SK-N-SH (cell line): ENCODE measurements around the gene ITFG2. TPM values are rescaled to one million over a fixed set of nuclear protein-coding genes. Genes with fewer than 3 reads are reported as not detected.
"Not testable (repeated sequence)": the region's sequence is repeated elsewhere in the genome, so short reads cannot be mapped to it uniquely, and the experiment has no call there.

Source experiments
- CTCF ChIA-PET: fragments of 300-600, 350-600 bp; formaldehyde crosslinking; extraction: SDS; loops from one replicate; lab custom pipeline; 2021; lab: Yijun Ruan, JAX
- POLR2A ChIA-PET: fragments of 350-600 bp; sonication (Branson Sonifier 250); formaldehyde crosslinking; extraction: SDS; loops from one replicate; lab custom pipeline; 2020; ENCODE audit warnings: antibody characterized with exemption, inconsistent platforms; lab: Yijun Ruan, JAX
- DNase-seq: peaks from one replicate; pipeline ENCODE4 v3.0.0; 2012
- H2AFZ ChIP-seq: fragments of 200-600 bp; sonication (generic); 2 replicates; pipeline ENCODE4 v1.8.1; 2016; ENCODE audit warnings: antibody characterized with exemption, mild to moderate bottlenecking, low read depth
- H3F3A ChIP-seq: fragments of 200-600 bp; sonication (generic); replicated peaks from 2 replicates; pipeline ENCODE3; 2016; ENCODE audit warnings: antibody characterized with exemption, mild to moderate bottlenecking; ENCODE audit not compliant: insufficient read depth
- H3K27ac ChIP-seq, 2 experiments: fragments of 200-500 bp in 1 of 2; fragments of 200-600 bp in 1 of 2; sonication (Bioruptor generic) in 1 of 2; sonication (generic), shearing (Covaris generic) in 1 of 2; 2 replicates each; pipeline versions ENCODE4 v1.5.1 to v1.6.1; 2014 to 2016; ENCODE audit warnings: low read depth in 2 of 2, inconsistent platforms in 1 of 2, low read length in 1 of 2, mild to moderate bottlenecking in 1 of 2, mixed read lengths in 1 of 2
- H3K27me3 ChIP-seq: fragments of 200-600 bp; sonication (generic), shearing (Covaris generic); 2 replicates; pipeline ENCODE4 v1.6.1; 2016; ENCODE audit warnings: mixed run types; ENCODE audit not compliant: insufficient read depth
- H3K36me3 ChIP-seq, 2 experiments: fragments of 200-500 bp in 1 of 2; fragments of 200-600 bp in 1 of 2; sonication (Bioruptor generic) in 1 of 2; sonication (generic) in 1 of 2; replicated peaks in 1 of 2; 2 replicates each; pipeline versions ENCODE3 to v1.5.1; 2014 to 2016; ENCODE audit warnings: low read length in 1 of 2, mild to moderate bottlenecking in 1 of 2; ENCODE audit not compliant: insufficient read depth in 2 of 2, control insufficient read depth in 1 of 2
- H3K4me1 ChIP-seq, 2 experiments: fragments of 200-500 bp in 1 of 2; fragments of 200-600 bp in 1 of 2; sonication (Bioruptor generic) in 1 of 2; sonication (generic), shearing (Covaris generic) in 1 of 2; 2 replicates each; pipeline versions ENCODE4 v1.5.1 to v1.6.1; 2014 to 2016; ENCODE audit warnings: low read depth in 1 of 2, low read length in 1 of 2, mixed run types in 1 of 2; ENCODE audit not compliant: insufficient read depth in 2 of 2, control insufficient read depth in 1 of 2
- H3K4me2 ChIP-seq: fragments of 200-600 bp; sonication (generic), shearing (Covaris generic); 2 replicates; pipeline ENCODE4 v1.6.1; 2017; ENCODE audit warnings: mixed run types
- H3K4me3 ChIP-seq, 2 experiments: fragments of 200-500 bp in 1 of 2; fragments of 200-600 bp in 1 of 2; sonication (Bioruptor generic) in 1 of 2; sonication (generic), shearing (Covaris generic) in 1 of 2; 2 replicates each; pipeline versions ENCODE4 v1.5.1 to v1.8.1; 2014 to 2016; ENCODE audit warnings: low read depth in 2 of 2, inconsistent platforms in 1 of 2, low read length in 1 of 2, mild to moderate bottlenecking in 1 of 2, mixed read lengths in 1 of 2, moderate library complexity in 1 of 2
- H3K79me2 ChIP-seq: fragments of 200-600 bp; sonication (generic); 2 replicates; pipeline ENCODE4 v1.8.1; 2017; ENCODE audit warnings: mild to moderate bottlenecking; ENCODE audit not compliant: insufficient read depth
- H3K9ac ChIP-seq: fragments of 200-600 bp; sonication (generic); 2 replicates; pipeline ENCODE4 v1.6.1; 2017; ENCODE audit warnings: mixed run types
- H3K9me2 ChIP-seq: fragments of 200-600 bp; sonication (generic); 2 replicates; pipeline ENCODE4 v1.6.1; 2017; ENCODE audit warnings: mixed run types
- H3K9me3 ChIP-seq: fragments of 200-600 bp; sonication (generic); 2 replicates; pipeline ENCODE4 v1.6.1; 2017; ENCODE audit warnings: mixed run types, mild to moderate bottlenecking, moderate library complexity
- H4K20me1 ChIP-seq: fragments of 200-600 bp; sonication (generic); 2 replicates; pipeline ENCODE4 v1.6.1; 2017; ENCODE audit warnings: mild to moderate bottlenecking, mixed run types; ENCODE audit not compliant: insufficient read depth
- EP300 ChIP-seq, 2 experiments: IDR thresholded peaks; 2 replicates each; pipeline versions ENCODE4 v1.4.0 to v1.6.1; 2012; ENCODE audit warnings: borderline replicate concordance in 1 of 2, low read depth in 1 of 2, low read length in 1 of 2
- FOSL2 ChIP-seq: IDR thresholded peaks from 2 replicates; pipeline ENCODE4 v1.4.0; 2012; ENCODE audit warnings: low read depth, mild to moderate bottlenecking, moderate library complexity, borderline replicate concordance
- FOXJ3 ChIP-seq: sonication (generic); formaldehyde crosslinking; IDR thresholded peaks from 2 replicates; pipeline ENCODE4 v1.5.1; 2020; ENCODE audit warnings: mild to moderate bottlenecking, missing genetic modification reagents
- GABPA ChIP-seq: IDR thresholded peaks from 2 replicates; pipeline ENCODE4 v1.4.0; 2012; ENCODE audit warnings: low read depth, mild to moderate bottlenecking
- GATA2 ChIP-seq: sonication (generic); formaldehyde crosslinking; IDR thresholded peaks from 2 replicates; pipeline ENCODE4 v1.5.0; 2020; ENCODE audit warnings: mild to moderate bottlenecking, missing genetic modification reagents
- MXI1 ChIP-seq: IDR thresholded peaks from 2 replicates; pipeline ENCODE4 v1.6.1; 2012; ENCODE audit warnings: mild to moderate bottlenecking, low read depth, low read length, improper control_type of control experiment
- NFIC ChIP-seq: IDR thresholded peaks from 2 replicates; pipeline ENCODE4 v1.4.0; 2012; ENCODE audit warnings: borderline replicate concordance
- NRF1 ChIP-seq: IDR thresholded peaks from 2 replicates; pipeline ENCODE4 v1.6.1; 2012; ENCODE audit warnings: low read depth, mild to moderate bottlenecking, low read length
- RAD21 ChIP-seq: IDR thresholded peaks from 2 replicates; pipeline ENCODE4 v1.6.1; 2012; ENCODE audit warnings: mild to moderate bottlenecking, low read length
- REST ChIP-seq: IDR thresholded peaks from 2 replicates; pipeline ENCODE4 v1.6.1; 2012; ENCODE audit warnings: mild to moderate bottlenecking, low read depth, low read length, moderate library complexity
- RFX5 ChIP-seq: IDR thresholded peaks from 2 replicates; pipeline ENCODE4 v1.6.1; 2012; ENCODE audit warnings: mild to moderate bottlenecking, improper control_type of control experiment, low read length
- RXRA ChIP-seq: IDR thresholded peaks from 2 replicates; pipeline ENCODE4 v1.4.0; 2012; ENCODE audit warnings: low read depth, mild to moderate bottlenecking, borderline replicate concordance
- SMC3 ChIP-seq: IDR thresholded peaks from 2 replicates; pipeline ENCODE4 v1.6.1; 2012; ENCODE audit warnings: low read depth, low read length, improper control_type of control experiment
- TCF12 ChIP-seq: IDR thresholded peaks from 2 replicates; pipeline ENCODE4 v1.4.0; 2012
- WGBS: methylation state at CpG from one replicate; pipeline ENCODE4 v1.1.6; 2017; ENCODE audit warnings: low lambda C conversion rate; 5-methylcytosine and 5-hydroxymethylcytosine counted together
- polyA plus RNA-seq, 3 experiments: library from polyadenylated mRNA; depleted of rRNA; stranded (reverse); fragments of >200 nt; gene quantifications; 2 replicates each; pipeline ENCODE4 v1.2.3, GENCODE V29; 2012
- TF ChIP-seq, protein P1 (sequence below): fragments of 150-350 bp; IDR thresholded peaks from 2 replicates; pipeline ENCODE4 v1.6.1; 2016; ENCODE audit warnings: mild to moderate bottlenecking, low read depth, low read length

ITFG2 gene
- polyA plus RNA-seq, 1 of the 3 experiments (the other 2 are of a cell fraction) = 27.2 TPM

- TF ChIP-seq MXI1 (no peak), RFX5 (no peak), GATA2 (CRISPR knock-in tag) (no peak), EP300 (IDR thresholded peaks at IDR 0.05; ENCODE audit: borderline replicate concordance in 1 of 2, low read depth in 1 of 2, low read length in 1 of 2) (no peak), GABPA (no peak), SMC3 (no peak), RXRA (no peak), REST (no peak), FOXJ3 (CRISPR knock-in tag) (no peak), NFIC (no peak), NRF1 (no peak), TCF12 (no peak), RAD21 (no peak), FOSL2 (no peak)
- TF ChIP-seq, protein P1, sequence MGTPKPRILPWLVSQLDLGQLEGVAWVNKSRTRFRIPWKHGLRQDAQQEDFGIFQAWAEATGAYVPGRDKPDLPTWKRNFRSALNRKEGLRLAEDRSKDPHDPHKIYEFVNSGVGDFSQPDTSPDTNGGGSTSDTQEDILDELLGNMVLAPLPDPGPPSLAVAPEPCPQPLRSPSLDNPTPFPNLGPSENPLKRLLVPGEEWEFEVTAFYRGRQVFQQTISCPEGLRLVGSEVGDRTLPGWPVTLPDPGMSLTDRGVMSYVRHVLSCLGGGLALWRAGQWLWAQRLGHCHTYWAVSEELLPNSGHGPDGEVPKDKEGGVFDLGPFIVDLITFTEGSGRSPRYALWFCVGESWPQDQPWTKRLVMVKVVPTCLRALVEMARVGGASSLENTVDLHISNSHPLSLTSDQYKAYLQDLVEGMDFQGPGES = no peak
- H3K4me3 ChIP-seq = no peak overlapping the region
- no peak for DNase-seq
- H3K4me1 ChIP-seq = no peaks in the 10 kb centered on the region
- CTCF ChIA-PET = interaction anchor here (0.9 to 2.8 kb wide), 5 partner anchors 10 to 80 kb away, joined by 3 to 15 read pairs (median 5); no protein-coding TSS in a partner anchor
- no peaks in the 10 kb centered on the region; the same call in 1 of the 2 replicates for H3K79me2 ChIP-seq
- no peaks in the 10 kb centered on the region for H4K20me1 ChIP-seq
- no peaks in the 10 kb centered on the region for H3K9me3 ChIP-seq
- H3K27me3 ChIP-seq = no peaks in the 10 kb centered on the region
- H3K4me2 ChIP-seq = no peak overlapping the region
- no peak overlapping the region for H3K9ac ChIP-seq
- H3F3A ChIP-seq = peaks cover 10% of the 10 kb centered on the region
- no peak overlapping the region for H2AFZ ChIP-seq
- H3K27ac ChIP-seq = no peak overlapping the region
- POLR2A ChIA-PET = interaction anchor here (0.6 to 1.2 kb wide), 2 partner anchors 12 to 21 kb away, joined by 3 read pairs; partner anchors contain the start of genes FOXM1 and RHNO1
- H3K9me2 ChIP-seq = no peaks in the 10 kb centered on the region
- H3K36me3 ChIP-seq = peaks cover 18 to 26% of the 10 kb centered on the region in 2 experiments
- 100% methylated on average over 7 of the region's 9 CpGs for WGBS
Measured at GRCh38 chr12:2864198-2864597, 51.7 kb downstream of the ITFG2 start.

DNA sequence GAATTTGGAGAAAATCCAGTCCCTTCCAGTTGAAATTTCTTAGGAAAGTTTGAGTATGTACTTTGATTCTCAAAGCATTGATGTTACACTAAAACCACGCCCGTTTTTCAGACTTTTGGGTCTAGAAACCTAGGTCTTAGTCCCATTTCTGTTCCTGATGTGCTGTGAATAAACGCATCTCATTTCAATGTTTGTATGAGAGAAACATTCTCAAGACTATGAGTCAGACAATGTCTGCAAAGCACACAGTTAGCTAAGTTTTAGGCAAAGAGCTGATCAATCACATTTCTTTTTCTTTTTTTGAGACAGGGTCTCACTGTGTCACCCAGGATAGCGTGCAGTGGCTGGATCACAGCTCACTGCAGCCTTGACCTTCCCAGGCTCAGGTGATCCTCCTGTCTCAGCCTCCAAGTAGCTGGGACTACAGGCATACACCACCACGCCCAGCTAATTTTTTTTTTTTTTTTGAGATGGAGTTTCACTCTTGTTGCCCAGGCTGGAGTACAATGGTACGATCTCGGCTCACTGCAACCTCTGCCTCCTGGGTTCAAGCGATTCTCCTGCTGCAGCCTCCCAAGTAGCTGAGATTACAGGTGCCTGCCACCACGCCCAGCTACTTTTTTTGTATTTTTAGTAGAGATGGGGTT is 56.6 kb downstream of the ITFG2 start:
- H3K4me2 ChIP-seq, H2AFZ ChIP-seq, H3K9ac ChIP-seq, POLR2A ChIA-PET, H3K27me3 ChIP-seq, H3K9me3 ChIP-seq, H3K4me3 ChIP-seq, DNase-seq, H3F3A ChIP-seq, H3K9me2 ChIP-seq, H3K4me1 ChIP-seq, H4K20me1 ChIP-seq: not testable (repeated sequence)
- Histone ChIP-seq H3K27ac (peak overlapping the region in 1 of 2 experiments; percentile 7; a peak in 1 of 4 replicates), H3K79me2 (peaks cover 45% of the 10 kb centered on the region), H3K36me3 (peaks cover 18 to 26% of the 10 kb centered on the region in 2 experiments)
- WGBS = 93% methylated on average over 9 of the region's 9 CpGs
- CTCF ChIA-PET = interaction anchor here (0.7 to 1.0 kb wide), 3 partner anchors 55 to 79 kb away, joined by 3 to 4 read pairs (median 4); no protein-coding TSS in a partner anchor
